HepG2 (cell line): ENCODE results near the gene ADH1B. TPM values are rescaled to one million over a fixed set of nuclear protein-coding genes. Genes with fewer than 3 reads are reported as not detected.
"Not testable (repeated sequence)": the region's sequence is repeated elsewhere in the genome, so short reads cannot be mapped to it uniquely, and the experiment has no call there.

Experiments used
- ATAC-seq: fragments of 200-7000 bp; cut with Tn5 transposase; 3 replicates; pipeline ENCODE4 v1.9.1; 2020; ENCODE audit warnings: mild to moderate bottlenecking, moderate library complexity
- BruUV-seq: library from RNA; stranded (reverse); fragments of 400-500 nt; replicated peaks from 2 replicates; lab custom pipeline; 2021; lab: Mats Ljungman, UMichigan
- CTCF ChIA-PET: fragments of 300-600 bp; formaldehyde crosslinking; extraction: SDS; loops from one replicate; lab custom pipeline; 2021; ENCODE audit warnings: low total read pairs, inconsistent platforms, low intra/inter-chr PET ratio; lab: Yijun Ruan, JAX
- POLR2A ChIA-PET: fragments of 350-600 bp; sonication (Branson Sonifier 250); formaldehyde crosslinking; loops from one replicate; lab custom pipeline; 2020; ENCODE audit warnings: antibody characterized with exemption, inconsistent platforms; lab: Yijun Ruan, JAX
- DNase-seq: peaks from one replicate; pipeline ENCODE4 v3.0.0-alpha.2; 2015; ENCODE audit warnings: low spot score
- FAIRE-seq: peaks from 3 replicates; lab custom pipeline; 2011; peaks lifted over from hg19 to GRCh38; lab: Jason Lieb, UNC
- H2AFZ ChIP-seq: one replicate; pipeline ENCODE4 v1.6.1; 2011; ENCODE audit warnings: low read length, inconsistent platforms
- H3K27ac ChIP-seq: fragments of 300-600 bp; 3 replicates; pipeline ENCODE4 v1.8.0; 2011; ENCODE audit warnings: mixed run types, mild to moderate bottlenecking, mixed read lengths, low read length, inconsistent platforms; ENCODE audit not compliant: insufficient read depth; ENCODE audit errors: extremely low read length
- H3K27me3 ChIP-seq, 2 experiments: fragments of 200-600 bp in 1 of 2; 2 replicates in 1 of 2; 3 replicates in 1 of 2; pipeline versions ENCODE4 v1.6.0 to v1.8.0; 2011; ENCODE audit warnings: low read length in 2 of 2, mild to moderate bottlenecking in 2 of 2, moderate library complexity in 2 of 2, inconsistent platforms in 1 of 2; ENCODE audit not compliant: insufficient read depth in 2 of 2, control insufficient read depth in 1 of 2
- H3K36me3 ChIP-seq, 2 experiments: fragments of 200-600 bp in 1 of 2; replicated peaks in 1 of 2; 2 replicates in 1 of 2; 3 replicates in 1 of 2; pipeline versions ENCODE4 v1.5.1 to v1.8.0; 2011; ENCODE audit warnings: low read length in 2 of 2, inconsistent platforms in 1 of 2; ENCODE audit not compliant: insufficient read depth in 2 of 2, control insufficient read depth in 1 of 2
- H3K4me1 ChIP-seq: 2 replicates; pipeline ENCODE4 v1.5.1; 2012; ENCODE audit warnings: low read length, inconsistent platforms; ENCODE audit not compliant: insufficient read depth
- H3K4me2 ChIP-seq: 2 replicates; pipeline ENCODE4 v1.6.0; 2011; ENCODE audit warnings: low read depth, low read length, inconsistent platforms
- H3K4me3 ChIP-seq, 3 experiments: fragments of 200-600 bp in 1 of 3; sonication (generic), shearing (Covaris generic) in 1 of 3; replicated peaks in 1 of 3; 2 replicates each; pipeline ENCODE4 v1.5.1; 2011 to 2016; ENCODE audit warnings: low read length in 3 of 3, inconsistent platforms in 2 of 3, low read depth in 2 of 3, mild to moderate bottlenecking in 2 of 3, control low read depth in 1 of 3, mixed read lengths in 1 of 3; ENCODE audit not compliant: insufficient read depth in 1 of 3
- H3K79me2 ChIP-seq: one replicate; pipeline ENCODE4 v1.6.1; 2011; ENCODE audit warnings: low read length, inconsistent platforms; ENCODE audit not compliant: insufficient read depth
- H3K9ac ChIP-seq: 2 replicates; pipeline ENCODE4 v1.6.0; 2011; ENCODE audit warnings: mild to moderate bottlenecking, low read depth, low read length, inconsistent platforms; ENCODE audit not compliant: insufficient read depth
- H3K9me3 ChIP-seq: 2 replicates; pipeline ENCODE4 v1.5.1; 2012; ENCODE audit warnings: mild to moderate bottlenecking, low read length
- H4K20me1 ChIP-seq: 2 replicates; pipeline ENCODE4 v1.6.0; 2011; ENCODE audit warnings: inconsistent platforms, mild to moderate bottlenecking, low read length, moderate library complexity; ENCODE audit not compliant: insufficient read depth
- CENPBD1 ChIP-seq: sonication (generic); formaldehyde crosslinking; IDR thresholded peaks from 2 replicates; pipeline ENCODE4 v1.8.0; 2022; ENCODE audit warnings: missing genetic modification reagents, low read depth, mild to moderate bottlenecking, borderline replicate concordance
- HMG20A ChIP-seq: IDR thresholded peaks from 2 replicates; pipeline ENCODE4 v1.6.1; 2016; ENCODE audit warnings: borderline replicate concordance
- PLRG1 ChIP-seq: fragments of 450-650 bp; conservative IDR thresholded peaks from 2 replicates; pipeline ENCODE4 v1.6.1; 2016
- SIN3A ChIP-seq: IDR thresholded peaks from 2 replicates; pipeline ENCODE4 v1.6.1; 2011; ENCODE audit warnings: low read depth, mild to moderate bottlenecking, control low read depth, low read length, borderline replicate concordance
- ZBTB7A ChIP-seq: sonication (generic); formaldehyde crosslinking; IDR thresholded peaks from 2 replicates; pipeline ENCODE4 v1.8.0; 2022; ENCODE audit warnings: mild to moderate bottlenecking, missing genetic modification reagents
- ZKSCAN1 ChIP-seq: fragments of 150-350 bp; IDR thresholded peaks from 2 replicates; pipeline ENCODE4 v1.6.1; 2014; ENCODE audit warnings: low read length
- ZNF256 ChIP-seq: sonication (generic); formaldehyde crosslinking; conservative IDR thresholded peaks from 2 replicates; pipeline ENCODE4 v1.4.0; 2020; ENCODE audit warnings: missing genetic modification reagents
- WGBS: methylation state at CpG from one replicate; pipeline ENCODE4 v1.1.6; 2017; ENCODE audit warnings: low lambda C conversion rate; 5-methylcytosine and 5-hydroxymethylcytosine counted together
- in situ Hi-C: cut with HindIII; loops from 2 replicates; pipeline ENCODE4 v1.10.0; 2017; ENCODE audit warnings: low pct_unique_long_range_greater_than_20kb; ENCODE audit not compliant: extremely low pct_ligation_motif_present
- intact Hi-C: fragments of 100-400 bp; cut with micrococcal nuclease; formaldehyde crosslinking; loops from one replicate; pipeline ENCODE4 v1.10.0; 2022; ENCODE audit not compliant: unreplicated experiment
- polyA plus RNA-seq, 8 experiments: library from polyadenylated mRNA; depleted of rRNA in 3 of 8; stranded (reverse) in 7 of 8; unstranded in 1 of 8; fragments of >200 nt; fragmentation: Illumina TruSeq in 4 of 8; extraction: Trizol in 4 of 8; gene quantifications; 2 replicates each; pipeline versions ENCODE4 v1.2.1 to v1.2.3, GENCODE V29; 2011 to 2016; ENCODE audit warnings: low read depth in 4 of 8, missing spikeins in 1 of 8, mixed read lengths in 1 of 8; ENCODE audit not compliant: insufficient read depth in 1 of 8
- total RNA-seq, 5 experiments: library from RNA; depleted of rRNA; stranded (reverse); fragments of >200 nt; fragmentation: Illumina TruSeq; extraction: Trizol; gene quantifications; 2 replicates each; pipeline ENCODE4 v1.2.3, GENCODE V29; 2016; ENCODE audit warnings: low read depth in 1 of 5
- TF ChIP-seq, protein P1 (sequence below): sonication (generic); formaldehyde crosslinking; IDR thresholded peaks from 2 replicates; pipeline ENCODE4 v1.5.1; 2020; ENCODE audit warnings: missing genetic modification reagents, mild to moderate bottlenecking, borderline replicate concordance
- TF ChIP-seq, protein P2 (sequence below): IDR thresholded peaks from 2 replicates; pipeline ENCODE4 v1.6.1; 2016; ENCODE audit warnings: low read depth, missing genetic modification reagents, missing compliant biosample characterization

ADH1B gene
- total and polyA plus RNA-seq, 2 of the 13 experiments (the other 11 are each of a cell fraction or from before 2014, with no cell fraction given): 0.05 to 0.40 TPM

- H4K20me1 ChIP-seq, in situ Hi-C loops, ATAC-seq, H3K4me2 ChIP-seq, H3K36me3 ChIP-seq, H3K4me1 ChIP-seq, H3K79me2 ChIP-seq, H3K9ac ChIP-seq, DNase-seq, intact Hi-C loops, CTCF ChIA-PET, BruUV-seq, H3K4me3 ChIP-seq, FAIRE-seq, H3K27me3 ChIP-seq, H3K9me3 ChIP-seq, H3K27ac ChIP-seq, POLR2A ChIA-PET, H2AFZ ChIP-seq: not testable (repeated sequence)
- 67% methylated on average over 8 of the region's 8 CpGs for WGBS
Measured at GRCh38 chr4:99317811-99318210, 3.4 kb downstream of the ADH1B start.

DNA sequence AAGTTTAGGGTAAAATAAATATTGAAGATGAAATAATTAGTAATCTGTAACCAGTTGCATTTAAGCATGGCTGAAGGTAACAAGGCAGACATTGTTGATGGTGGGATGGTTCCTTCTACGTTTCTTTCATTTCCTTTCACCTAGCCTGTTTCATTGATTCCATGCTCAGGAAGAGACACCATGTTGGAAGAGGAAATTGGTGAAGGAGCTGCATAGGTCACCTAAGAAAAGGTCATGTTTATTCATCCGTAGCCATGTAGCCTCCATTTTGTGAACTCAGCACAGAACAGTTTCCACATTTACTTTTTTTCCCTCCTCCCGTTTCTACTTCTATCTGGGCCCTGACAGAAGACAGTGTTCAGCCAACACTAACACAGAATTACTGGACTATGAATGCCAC is 3.8 kb downstream of the ADH1B start:
- no TSS peak for BruUV-seq
- POLR2A ChIA-PET: no interaction called here

More for the DNA sequence above, 3.8 kb downstream of the ADH1B start:
- DNase-seq (no peak), FAIRE-seq (no peak)
- in situ Hi-C loops: no loop called here
- Histone ChIP-seq H2AFZ (no peak overlapping the region), H3K79me2 (no peaks in the 10 kb centered on the region), H4K20me1 (no peaks in the 10 kb centered on the region), H3K4me3 (no peak overlapping the region)
- no peak for TF ChIP-seq HMG20A (CRISPR knock-in tag)
- TF ChIP-seq, protein P1, sequence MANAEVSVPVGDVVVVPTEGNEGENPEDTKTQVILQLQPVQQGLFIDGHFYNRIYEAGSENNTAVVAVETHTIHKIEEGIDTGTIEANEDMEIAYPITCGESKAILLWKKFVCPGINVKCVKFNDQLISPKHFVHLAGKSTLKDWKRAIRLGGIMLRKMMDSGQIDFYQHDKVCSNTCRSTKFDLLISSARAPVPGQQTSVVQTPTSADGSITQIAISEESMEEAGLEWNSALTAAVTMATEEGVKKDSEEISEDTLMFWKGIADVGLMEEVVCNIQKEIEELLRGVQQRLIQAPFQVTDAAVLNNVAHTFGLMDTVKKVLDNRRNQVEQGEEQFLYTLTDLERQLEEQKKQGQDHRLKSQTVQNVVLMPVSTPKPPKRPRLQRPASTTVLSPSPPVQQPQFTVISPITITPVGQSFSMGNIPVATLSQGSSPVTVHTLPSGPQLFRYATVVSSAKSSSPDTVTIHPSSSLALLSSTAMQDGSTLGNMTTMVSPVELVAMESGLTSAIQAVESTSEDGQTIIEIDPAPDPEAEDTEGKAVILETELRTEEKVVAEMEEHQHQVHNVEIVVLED: no peak
- TF ChIP-seq CENPBD1: no peak
- no peak for TF ChIP-seq ZNF256
- no peak for TF ChIP-seq SIN3A
- TF ChIP-seq, protein P2, sequence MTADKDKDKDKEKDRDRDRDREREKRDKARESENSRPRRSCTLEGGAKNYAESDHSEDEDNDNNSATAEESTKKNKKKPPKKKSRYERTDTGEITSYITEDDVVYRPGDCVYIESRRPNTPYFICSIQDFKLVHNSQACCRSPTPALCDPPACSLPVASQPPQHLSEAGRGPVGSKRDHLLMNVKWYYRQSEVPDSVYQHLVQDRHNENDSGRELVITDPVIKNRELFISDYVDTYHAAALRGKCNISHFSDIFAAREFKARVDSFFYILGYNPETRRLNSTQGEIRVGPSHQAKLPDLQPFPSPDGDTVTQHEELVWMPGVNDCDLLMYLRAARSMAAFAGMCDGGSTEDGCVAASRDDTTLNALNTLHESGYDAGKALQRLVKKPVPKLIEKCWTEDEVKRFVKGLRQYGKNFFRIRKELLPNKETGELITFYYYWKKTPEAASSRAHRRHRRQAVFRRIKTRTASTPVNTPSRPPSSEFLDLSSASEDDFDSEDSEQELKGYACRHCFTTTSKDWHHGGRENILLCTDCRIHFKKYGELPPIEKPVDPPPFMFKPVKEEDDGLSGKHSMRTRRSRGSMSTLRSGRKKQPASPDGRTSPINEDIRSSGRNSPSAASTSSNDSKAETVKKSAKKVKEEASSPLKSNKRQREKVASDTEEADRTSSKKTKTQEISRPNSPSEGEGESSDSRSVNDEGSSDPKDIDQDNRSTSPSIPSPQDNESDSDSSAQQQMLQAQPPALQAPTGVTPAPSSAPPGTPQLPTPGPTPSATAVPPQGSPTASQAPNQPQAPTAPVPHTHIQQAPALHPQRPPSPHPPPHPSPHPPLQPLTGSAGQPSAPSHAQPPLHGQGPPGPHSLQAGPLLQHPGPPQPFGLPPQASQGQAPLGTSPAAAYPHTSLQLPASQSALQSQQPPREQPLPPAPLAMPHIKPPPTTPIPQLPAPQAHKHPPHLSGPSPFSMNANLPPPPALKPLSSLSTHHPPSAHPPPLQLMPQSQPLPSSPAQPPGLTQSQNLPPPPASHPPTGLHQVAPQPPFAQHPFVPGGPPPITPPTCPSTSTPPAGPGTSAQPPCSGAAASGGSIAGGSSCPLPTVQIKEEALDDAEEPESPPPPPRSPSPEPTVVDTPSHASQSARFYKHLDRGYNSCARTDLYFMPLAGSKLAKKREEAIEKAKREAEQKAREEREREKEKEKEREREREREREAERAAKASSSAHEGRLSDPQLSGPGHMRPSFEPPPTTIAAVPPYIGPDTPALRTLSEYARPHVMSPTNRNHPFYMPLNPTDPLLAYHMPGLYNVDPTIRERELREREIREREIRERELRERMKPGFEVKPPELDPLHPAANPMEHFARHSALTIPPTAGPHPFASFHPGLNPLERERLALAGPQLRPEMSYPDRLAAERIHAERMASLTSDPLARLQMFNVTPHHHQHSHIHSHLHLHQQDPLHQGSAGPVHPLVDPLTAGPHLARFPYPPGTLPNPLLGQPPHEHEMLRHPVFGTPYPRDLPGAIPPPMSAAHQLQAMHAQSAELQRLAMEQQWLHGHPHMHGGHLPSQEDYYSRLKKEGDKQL: no peak
- no peak for TF ChIP-seq PLRG1
- TF ChIP-seq ZKSCAN1: no peak
- no peak for TF ChIP-seq ZBTB7A (CRISPR knock-in tag)
- TF ChIP-seq, all 625 proteins: peak for 0
- Histone ChIP-seq H3K27me3 (no peaks in the 10 kb centered on the region), H3K9me3 (no peaks in the 10 kb centered on the region), H3K36me3 (no peaks in the 10 kb centered on the region), H3K27ac (no peak overlapping the region), H3K4me1 (0 out of 2 replicates have a peak, but pooled peaks cover 7% of the 10 kb centered on the region), H3K9ac (no peak overlapping the region), H3K4me2 (no peak overlapping the region)
- intact Hi-C loops: no loop called here
- CTCF ChIA-PET: no interaction called here
- no peak for ATAC-seq
- 43% methylated on average over 3 of the region's 3 CpGs for WGBS
